ENCODE data around the gene DPEP2NB.

GRCh38 chr16:67989322-67990017 lies 26.2 kb downstream of the DPEP2NB start:
- no peak for TF ChIP-seq CTCF (IDR thresholded peaks at IDR 0.05)
- TF ChIP-seq POLR2A (IDR thresholded peaks at IDR 0.05) = no peak
